ENCODE data around the gene ZNF74. TPM values are rescaled to one million over a fixed set of nuclear protein-coding genes. Genes with fewer than 3 reads are reported as not detected.
"Not testable (repeated sequence)": the region's sequence is repeated elsewhere in the genome, so short reads cannot be mapped to it uniquely, and the experiment has no call there.

Gene ZNF74
- total and polyA plus RNA-seq, 10 of the 15 experiments (the other 5 are each of a cell fraction or from before 2014, with no cell fraction given), result 0.37 to 9.3 (median 5.1) TPM

DNA sequence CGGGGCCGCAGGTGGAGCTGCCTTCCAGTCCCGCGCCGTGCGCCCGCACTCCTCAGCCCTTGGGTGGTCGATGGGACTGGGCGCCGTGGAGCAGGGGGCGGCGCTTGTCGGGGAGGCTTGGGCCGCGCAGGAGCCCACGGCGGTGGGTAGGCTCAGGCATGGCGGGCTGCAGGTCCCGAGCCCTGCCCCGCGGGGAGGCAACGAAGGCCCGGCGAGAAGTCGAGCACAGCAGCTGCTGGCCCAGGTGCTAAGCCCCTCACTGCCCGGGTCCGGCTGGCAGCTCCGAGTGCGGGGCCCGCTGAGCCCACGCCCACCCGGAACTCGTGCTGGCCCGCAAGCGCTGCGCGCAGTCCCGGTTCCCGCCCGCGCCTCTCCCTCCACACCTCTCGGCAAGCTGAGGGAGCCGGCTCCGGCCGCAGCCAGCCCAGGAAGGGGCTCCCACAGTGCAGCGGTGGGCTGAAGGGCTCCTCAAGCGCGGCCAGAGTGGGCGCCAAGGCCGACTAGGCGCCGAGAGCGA lies 1.5 kb upstream of the ZNF74 start:
- H4K20me1 ChIP-seq (ENCODE audit: control insufficient read depth, insufficient read depth); H3K9me3 ChIP-seq (replicated peaks; ENCODE audit: control insufficient read depth, insufficient read depth, low read length); H3K4me2 ChIP-seq (ENCODE audit: control insufficient read depth, insufficient read depth); in situ Hi-C loops (cut with MboI); ATAC-seq; RAD21 ChIA-PET (ENCODE audit: unreplicated experiment); CTCF ChIA-PET; H3K36me3 ChIP-seq (ENCODE audit: control insufficient read depth in 2 of 2, insufficient read depth in 2 of 2, low read length in 1 of 2); H3K4me1 ChIP-seq (ENCODE audit: control insufficient read depth, insufficient read depth, low read length); BruUV-seq (replicated peaks); H3K9ac ChIP-seq (ENCODE audit: control insufficient read depth, insufficient read depth, low read length); SMC1A ChIA-PET (ENCODE audit: uncharacterized antibody, unreplicated experiment); intact Hi-C loops (cut with micrococcal nuclease; ENCODE audit: unreplicated experiment); H3K4me3 ChIP-seq; H2AFZ ChIP-seq (ENCODE audit: control insufficient read depth, low read depth, low read length); H3K27ac ChIP-seq (ENCODE audit: control insufficient read depth, insufficient read depth); DNase-seq (ENCODE audit: low read depth, low spot score); POLR2A ChIA-PET; H3K27me3 ChIP-seq (replicated peaks in 1 of 2; ENCODE audit: control insufficient read depth in 2 of 2, insufficient read depth in 2 of 2, low read length in 1 of 2); H3K79me2 ChIP-seq (ENCODE audit: control insufficient read depth, insufficient read depth, low read length); FAIRE-seq: not testable (repeated sequence)
- 94% methylated on average over 44 of the region's 53 CpGs for WGBS (ENCODE audit: insufficient coverage, insufficient replicate concordance, low lambda C conversion rate, missing lambda C conversion rate)

DNA sequence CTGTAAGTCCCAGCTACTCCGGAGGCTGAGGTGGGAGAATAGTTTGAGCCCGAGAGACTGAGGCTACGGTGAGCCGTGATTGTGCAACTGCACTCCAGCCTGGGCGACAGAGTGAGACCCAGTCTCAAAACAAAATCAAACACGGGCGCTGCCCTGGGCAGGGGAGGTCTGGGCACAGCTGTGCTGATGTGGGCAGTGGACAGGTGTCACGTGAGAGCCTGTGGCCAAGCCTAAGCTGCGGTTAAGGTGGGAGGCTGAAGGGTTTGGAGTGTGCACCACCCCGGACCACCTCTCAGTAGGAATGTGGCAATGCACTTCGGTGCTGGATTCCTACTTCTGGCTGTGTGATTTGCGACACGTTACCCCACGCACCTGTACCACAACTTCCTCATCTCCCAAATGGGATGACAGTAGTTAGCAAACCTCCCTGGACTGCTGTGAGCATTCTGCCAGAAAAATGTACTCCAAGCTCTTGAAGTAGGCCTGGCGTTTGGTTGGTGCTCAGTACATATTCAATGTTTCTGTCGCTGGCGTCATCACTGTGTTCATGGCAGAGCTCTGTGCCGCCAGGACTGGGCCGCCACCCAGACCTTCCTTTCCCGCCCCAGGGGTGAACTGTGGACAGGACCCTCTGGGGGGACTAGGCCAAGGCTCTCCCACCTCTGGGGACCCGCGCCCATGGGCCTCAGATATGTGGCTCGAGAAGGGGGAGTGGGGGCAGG lies 807 bp upstream of the ZNF74 start:
- BruUV-seq (replicated peaks), result TSS peak; percentile 89
- peak overlapping the region; percentile 84 for H3K4me3 ChIP-seq
- ChIA-PET CTCF (no interaction called here), RAD21 (ENCODE audit: unreplicated experiment) (no interaction called here), SMC1A (ENCODE audit: uncharacterized antibody, unreplicated experiment) (no interaction called here), POLR2A (no interaction called here)
- TF ChIP-seq IRF5 (IDR thresholded peaks at IDR 0.05; ENCODE audit: borderline replicate concordance), result no peak
- TF ChIP-seq, protein P1, sequence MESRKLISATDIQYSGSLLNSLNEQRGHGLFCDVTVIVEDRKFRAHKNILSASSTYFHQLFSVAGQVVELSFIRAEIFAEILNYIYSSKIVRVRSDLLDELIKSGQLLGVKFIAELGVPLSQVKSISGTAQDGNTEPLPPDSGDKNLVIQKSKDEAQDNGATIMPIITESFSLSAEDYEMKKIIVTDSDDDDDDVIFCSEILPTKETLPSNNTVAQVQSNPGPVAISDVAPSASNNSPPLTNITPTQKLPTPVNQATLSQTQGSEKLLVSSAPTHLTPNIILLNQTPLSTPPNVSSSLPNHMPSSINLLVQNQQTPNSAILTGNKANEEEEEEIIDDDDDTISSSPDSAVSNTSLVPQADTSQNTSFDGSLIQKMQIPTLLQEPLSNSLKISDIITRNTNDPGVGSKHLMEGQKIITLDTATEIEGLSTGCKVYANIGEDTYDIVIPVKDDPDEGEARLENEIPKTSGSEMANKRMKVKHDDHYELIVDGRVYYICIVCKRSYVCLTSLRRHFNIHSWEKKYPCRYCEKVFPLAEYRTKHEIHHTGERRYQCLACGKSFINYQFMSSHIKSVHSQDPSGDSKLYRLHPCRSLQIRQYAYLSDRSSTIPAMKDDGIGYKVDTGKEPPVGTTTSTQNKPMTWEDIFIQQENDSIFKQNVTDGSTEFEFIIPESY (IDR thresholded peaks at IDR 0.05), result peak; percentile 66; the same call in 1 of the 2 replicates
- H3K27ac ChIP-seq (ENCODE audit: control insufficient read depth, insufficient read depth), result peak overlapping the region; percentile 55
- H4K20me1 ChIP-seq (ENCODE audit: control insufficient read depth, insufficient read depth), result no peaks in the 10 kb centered on the region
- peaks cover 8% of the 10 kb centered on the region for H3K4me1 ChIP-seq (ENCODE audit: control insufficient read depth, insufficient read depth, low read length)
- in situ Hi-C loops (cut with MboI) (no loop called here), intact Hi-C loops (cut with micrococcal nuclease; ENCODE audit: unreplicated experiment) (no loop called here)
- no peaks in the 10 kb centered on the region for H3K36me3 ChIP-seq (ENCODE audit: control insufficient read depth in 2 of 2, insufficient read depth in 2 of 2, low read length in 1 of 2)
- WGBS (ENCODE audit: insufficient coverage, insufficient replicate concordance, low lambda C conversion rate, missing lambda C conversion rate), result 92% methylated on average over 22 of the region's 23 CpGs
- H3K9me3 ChIP-seq (replicated peaks; ENCODE audit: control insufficient read depth, insufficient read depth, low read length), result no peaks in the 10 kb centered on the region; the same call in 2 of the 3 replicates
- H3K9ac ChIP-seq (ENCODE audit: control insufficient read depth, insufficient read depth, low read length), result peak overlapping the region; percentile 73
- no peak for ATAC-seq
- no peak for DNase-seq (ENCODE audit: low read depth, low spot score)
- H3K4me2 ChIP-seq (ENCODE audit: control insufficient read depth, insufficient read depth), result peak overlapping the region; percentile 99
- no peak for FAIRE-seq
- H2AFZ ChIP-seq (ENCODE audit: control insufficient read depth, low read depth, low read length), result peak overlapping the region; percentile 96
- no peaks in the 10 kb centered on the region for H3K79me2 ChIP-seq (ENCODE audit: control insufficient read depth, insufficient read depth, low read length)
- no peaks in the 10 kb centered on the region for H3K27me3 ChIP-seq (replicated peaks in 1 of 2; ENCODE audit: control insufficient read depth in 2 of 2, insufficient read depth in 2 of 2, low read length in 1 of 2)
